Central memory CD8-positive, alpha-beta T cell (primary cell): ENCODE results near the gene ABHD11.
"Not testable (repeated sequence)": the region's sequence is repeated elsewhere in the genome, so short reads cannot be mapped to it uniquely, and the experiment has no call there.

Source experiments
- ATAC-seq: fragments of 150-1000 bp; cut with Tn5 transposase; replicated peaks from 2 replicates; pipeline ENCODE4 v1.10.0; 2022; ENCODE audit warnings: mild to moderate bottlenecking, moderate FRiP score, moderate number of reproducible peaks; ENCODE audit not compliant: poor library complexity, severe bottlenecking; ENCODE audit errors: extremely low read depth
- DNase-seq, 2 donors: peaks; one replicate each; pipeline ENCODE4 v3.0.0; 2021; ENCODE audit warnings: low spot score in 2 of 2
- H3K27ac Mint-ChIP-seq: one replicate; pipeline ENCODE4 v1.8.0; 2022; ENCODE audit warnings: low read depth, mild to moderate bottlenecking, moderate library complexity, mixed read lengths
- H3K27me3 Mint-ChIP-seq: one replicate; pipeline ENCODE4 v1.8.0; 2022; ENCODE audit warnings: mixed read lengths
- H3K36me3 Mint-ChIP-seq: one replicate; pipeline ENCODE4 v1.8.0; 2022; ENCODE audit warnings: mild to moderate bottlenecking, moderate library complexity, mixed read lengths; ENCODE audit not compliant: insufficient read depth
- H3K4me1 Mint-ChIP-seq: one replicate; pipeline ENCODE4 v1.8.0; 2022; ENCODE audit warnings: mixed read lengths
- H3K4me3 Mint-ChIP-seq: one replicate; pipeline ENCODE4 v1.8.0; 2022; ENCODE audit warnings: mild to moderate bottlenecking, moderate library complexity, mixed read lengths
- H3K9me3 Mint-ChIP-seq: one replicate; pipeline ENCODE4 v1.8.0; 2022; ENCODE audit warnings: mixed read lengths

Gene ABHD11

GRCh38 chr7:73738612-73739386, at the start of gene ABHD11:
TSS of gene ABHD11 (minus strand) at chr7:73738802. CDS start at chr7:73738770, 32 bp downstream.
- peak; percentile 90 for ATAC-seq
- Mint-ChIP-seq H3K36me3 (peaks cover 11% of the 10 kb centered on the region), H3K9me3 (no peaks in the 10 kb centered on the region), H3K4me3 (peak within 1 kb of the TSS; percentile 87), H3K4me1 (peaks cover 20% of the 10 kb centered on the region), H3K27me3 (no peaks in the 10 kb centered on the region), H3K27ac (peak within 1 kb of the TSS; percentile 88)
- DNase-seq: peak; percentile 97 to 99

GRCh38 chr7:73787786-73788048, 49.1 kb upstream of the ABHD11 start:
- not testable (repeated sequence) for H3K9me3 Mint-ChIP-seq, DNase-seq, H3K4me1 Mint-ChIP-seq, H3K36me3 Mint-ChIP-seq, H3K27ac Mint-ChIP-seq, H3K4me3 Mint-ChIP-seq, H3K27me3 Mint-ChIP-seq, ATAC-seq

GRCh38 chr7:73786588-73786987, 48.0 kb upstream of the ABHD11 start:
- Mint-ChIP-seq H3K27me3 (peaks cover under 1% of the 10 kb centered on the region), H3K36me3 (no peaks in the 10 kb centered on the region), H3K4me3 (no peak overlapping the region), H3K4me1 (no peaks in the 10 kb centered on the region), H3K27ac (no peak overlapping the region), H3K9me3 (no peaks in the 10 kb centered on the region)
- DNase-seq: no peak
- ATAC-seq: no peak

GRCh38 chr7:73779517-73779916, 40.9 kb upstream of the ABHD11 start:
- H3K4me3 Mint-ChIP-seq: no peak overlapping the region
- no peak for ATAC-seq
- H3K27me3 Mint-ChIP-seq: no peaks in the 10 kb centered on the region
- H3K36me3 Mint-ChIP-seq: no peaks in the 10 kb centered on the region
- H3K4me1 Mint-ChIP-seq: no peaks in the 10 kb centered on the region
- DNase-seq: no peak
- H3K27ac Mint-ChIP-seq: no peak overlapping the region
- H3K9me3 Mint-ChIP-seq: no peaks in the 10 kb centered on the region

GRCh38 chr7:73778801-73779389, 40.3 kb upstream of the ABHD11 start:
- H3K4me3 Mint-ChIP-seq: no peak overlapping the region
- peaks cover 1% of the 10 kb centered on the region for H3K27me3 Mint-ChIP-seq
- ATAC-seq (no peak), DNase-seq (no peak)
- H3K9me3 Mint-ChIP-seq: no peaks in the 10 kb centered on the region
- no peak overlapping the region for H3K27ac Mint-ChIP-seq
- no peaks in the 10 kb centered on the region for H3K4me1 Mint-ChIP-seq
- no peaks in the 10 kb centered on the region for H3K36me3 Mint-ChIP-seq

DNA sequence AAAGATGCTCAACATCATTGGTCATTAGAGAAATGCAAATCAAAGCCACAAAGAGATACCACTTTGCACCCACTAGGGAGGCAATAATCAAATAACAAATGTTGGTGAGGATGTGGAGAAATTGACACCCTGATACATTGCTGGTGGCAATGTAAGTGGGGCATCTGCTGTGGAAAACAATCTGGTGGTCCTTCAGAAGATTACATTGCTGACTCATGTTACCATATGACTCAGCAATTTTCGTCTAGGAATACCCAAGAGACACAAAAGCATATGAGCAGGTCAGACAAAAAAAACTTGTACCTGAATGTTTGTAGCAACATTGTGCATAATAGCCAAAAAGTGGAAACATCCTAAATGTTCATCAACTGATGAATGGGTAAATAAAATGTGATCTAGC, 36.3 kb upstream of the ABHD11 start:
- no peak for DNase-seq
- Mint-ChIP-seq H3K4me1 (peaks cover 7% of the 10 kb centered on the region), H3K36me3 (no peaks in the 10 kb centered on the region), H3K4me3 (no peak overlapping the region), H3K9me3 (no peaks in the 10 kb centered on the region), H3K27ac (no peak overlapping the region), H3K27me3 (peaks cover 33% of the 10 kb centered on the region)
- no peak for ATAC-seq

GRCh38 chr7:73773700-73774517, 35.3 kb upstream of the ABHD11 start:
- ATAC-seq (no peak), DNase-seq (no peak)
- H3K9me3 Mint-ChIP-seq: no peaks in the 10 kb centered on the region
- H3K27ac Mint-ChIP-seq: no peak overlapping the region
- H3K4me3 Mint-ChIP-seq: no peak overlapping the region
- peaks cover 39% of the 10 kb centered on the region for H3K27me3 Mint-ChIP-seq
- H3K36me3 Mint-ChIP-seq: no peaks in the 10 kb centered on the region
- peaks cover 7% of the 10 kb centered on the region for H3K4me1 Mint-ChIP-seq

- Mint-ChIP-seq H3K4me1 (peaks cover 7% of the 10 kb centered on the region), H3K9me3 (no peaks in the 10 kb centered on the region), H3K4me3 (peak overlapping the region; percentile 13), H3K27ac (no peak overlapping the region), H3K27me3 (peaks cover 67% of the 10 kb centered on the region), H3K36me3 (no peaks in the 10 kb centered on the region)
- DNase-seq (no peak), ATAC-seq (no peak)
Observed at GRCh38 chr7:73770860-73771670, 32.5 kb upstream of the ABHD11 start.

- Mint-ChIP-seq H3K36me3 (no peaks in the 10 kb centered on the region), H3K9me3 (no peaks in the 10 kb centered on the region), H3K4me1 (peaks cover 7% of the 10 kb centered on the region), H3K27me3 (peaks cover 72% of the 10 kb centered on the region), H3K4me3 (peak within 1 kb of the TSS; percentile 13), H3K27ac (no peak within 1 kb of the TSS)
- DNase-seq (no peak), ATAC-seq (no peak)
Observed at GRCh38 chr7:73770002-73770859, 31.6 kb upstream of the ABHD11 start, which contains the start of gene CLDN3. TSS of gene CLDN3 (minus strand) at chr7:73770270. CDS start at chr7:73770049, 221 bp downstream.

- no peak for ATAC-seq
- Mint-ChIP-seq H3K4me3 (no peak overlapping the region), H3K36me3 (no peaks in the 10 kb centered on the region), H3K27me3 (peaks cover 72% of the 10 kb centered on the region), H3K4me1 (peaks cover 7% of the 10 kb centered on the region), H3K27ac (no peak overlapping the region), H3K9me3 (no peaks in the 10 kb centered on the region)
- no peak for DNase-seq
Observed at GRCh38 chr7:73769481-73770001, 30.9 kb upstream of the ABHD11 start.

- H3K9me3 Mint-ChIP-seq: no peaks in the 10 kb centered on the region
- H3K4me3 Mint-ChIP-seq: no peak overlapping the region
- H3K27me3 Mint-ChIP-seq: peaks cover 70% of the 10 kb centered on the region
- no peak overlapping the region for H3K27ac Mint-ChIP-seq
- H3K36me3 Mint-ChIP-seq: no peaks in the 10 kb centered on the region
- DNase-seq: no peak
- ATAC-seq: no peak
- peaks cover 7% of the 10 kb centered on the region for H3K4me1 Mint-ChIP-seq
Observed at GRCh38 chr7:73768641-73769480, 30.3 kb upstream of the ABHD11 start.
